Loucy (cell line): ENCODE measurements around the gene MYPN.
A peak's percentile ranks its signal among the peaks of the same experiment; 100 is the strongest.

Source experiments
- H2AFZ ChIP-seq: fragments of 200-600 bp; sonication (generic); 2 replicates; pipeline ENCODE4 v1.6.0; 2016; ENCODE audit warnings: antibody characterized with exemption, mild to moderate bottlenecking, low read length, moderate library complexity
- H3F3A ChIP-seq: fragments of 200-600 bp; 2 replicates; pipeline ENCODE4 v1.6.0; 2016; ENCODE audit warnings: antibody characterized with exemption, low read depth, mild to moderate bottlenecking
- H3K27me3 ChIP-seq: fragments of 200-600 bp; sonication (generic); 2 replicates; pipeline ENCODE4 v1.6.1; 2014; ENCODE audit warnings: low read length, mild to moderate bottlenecking; ENCODE audit not compliant: insufficient read depth, poor library complexity, severe bottlenecking
- H3K36me3 ChIP-seq: fragments of 200-600 bp; sonication (generic); 2 replicates; pipeline ENCODE4 v1.6.1; 2016; ENCODE audit warnings: low read length; ENCODE audit not compliant: insufficient read depth
- H3K4me1 ChIP-seq: fragments of 200-600 bp; sonication (generic); 2 replicates; pipeline ENCODE4 v1.5.1; 2014; ENCODE audit warnings: low read length, mild to moderate bottlenecking; ENCODE audit not compliant: insufficient read depth, poor library complexity, severe bottlenecking
- H3K4me2 ChIP-seq: fragments of 200-600 bp; sonication (generic); 2 replicates; pipeline ENCODE4 v1.6.0; 2014; ENCODE audit warnings: antibody characterized with exemption, low read length, low read depth, mild to moderate bottlenecking; ENCODE audit not compliant: poor library complexity, severe bottlenecking
- H3K4me3 ChIP-seq: fragments of 200-600 bp; sonication (generic); 2 replicates; pipeline ENCODE4 v1.5.1; 2014; ENCODE audit warnings: low read length, mild to moderate bottlenecking, mixed read lengths; ENCODE audit not compliant: poor library complexity, severe bottlenecking
- H3K79me2 ChIP-seq: fragments of 200-600 bp; sonication (generic); 2 replicates; pipeline ENCODE4 v1.6.1; 2014; ENCODE audit warnings: low read length; ENCODE audit not compliant: insufficient read depth
- H3K9ac ChIP-seq: fragments of 200-600 bp; sonication (generic); 2 replicates; pipeline ENCODE4 v1.6.0; 2014; ENCODE audit warnings: mild to moderate bottlenecking, low read depth, low read length, moderate library complexity; ENCODE audit not compliant: poor library complexity, severe bottlenecking
- H3K9me2 ChIP-seq: fragments of 200-600 bp; sonication (generic); replicated peaks from 2 replicates; pipeline ENCODE4 v1.6.1; 2016; ENCODE audit warnings: low read depth, low read length, mixed read lengths
- H3K9me3 ChIP-seq: fragments of 200-600 bp; sonication (generic); 2 replicates; pipeline ENCODE4 v1.6.1; 2014; ENCODE audit warnings: mild to moderate bottlenecking, antibody characterized with exemption, low read length, low read depth; ENCODE audit not compliant: insufficient read depth
- H4K20me1 ChIP-seq: fragments of 200-600 bp; sonication (generic); 2 replicates; pipeline ENCODE4 v1.6.0; 2014; ENCODE audit warnings: antibody characterized with exemption, low read length, mild to moderate bottlenecking; ENCODE audit not compliant: insufficient read depth, poor library complexity, severe bottlenecking
- CTCF ChIP-seq: fragments of 200-600 bp; sonication (generic); conservative IDR thresholded peaks from 2 replicates; pipeline ENCODE4 v1.5.1; 2014; ENCODE audit warnings: mild to moderate bottlenecking, antibody characterized with exemption, low read length
- EZH2phosphoT487 ChIP-seq: fragments of 200-600 bp; IDR thresholded peaks from 2 replicates; pipeline ENCODE4 v1.6.1; 2018; ENCODE audit warnings: antibody characterized with exemption, mild to moderate bottlenecking, moderate library complexity, borderline replicate concordance

Gene MYPN

GRCh38 chr10:68202960-68203353, 93.7 kb downstream of the MYPN start:
- no peaks in the 10 kb centered on the region for H3K79me2 ChIP-seq
- H4K20me1 ChIP-seq, result no peaks in the 10 kb centered on the region
- no peaks in the 10 kb centered on the region for H3K36me3 ChIP-seq
- H3K9me2 ChIP-seq, result no peaks in the 10 kb centered on the region
- TF ChIP-seq CTCF (no peak), EZH2phosphoT487 (no peak)
- H3K4me2 ChIP-seq, result peak overlapping the region; percentile 44
- no peaks in the 10 kb centered on the region for H3K27me3 ChIP-seq
- H3F3A ChIP-seq, result no peaks in the 10 kb centered on the region
- H3K4me1 ChIP-seq, result no peaks in the 10 kb centered on the region
- no peaks in the 10 kb centered on the region for H3K9me3 ChIP-seq
- 0 out of 2 replicates have a peak overlapping the region, but pooled peaks have one; percentile 20 for H2AFZ ChIP-seq
- H3K9ac ChIP-seq, result no peak overlapping the region
- no peak overlapping the region for H3K4me3 ChIP-seq

GRCh38 chr10:68208424-68209042, 99.2 kb downstream of the MYPN start:
- H4K20me1 ChIP-seq, result no peaks in the 10 kb centered on the region
- no peaks in the 10 kb centered on the region for H3K79me2 ChIP-seq
- no peaks in the 10 kb centered on the region for H3F3A ChIP-seq
- H3K27me3 ChIP-seq, result no peaks in the 10 kb centered on the region
- TF ChIP-seq EZH2phosphoT487 (no peak), CTCF (peak; percentile 67)
- H3K4me1 ChIP-seq, result no peaks in the 10 kb centered on the region
- H3K9ac ChIP-seq, result no peak overlapping the region
- H2AFZ ChIP-seq, result peak overlapping the region; percentile 32
- no peak overlapping the region for H3K4me3 ChIP-seq
- no peaks in the 10 kb centered on the region for H3K9me3 ChIP-seq
- no peaks in the 10 kb centered on the region for H3K36me3 ChIP-seq
- no peaks in the 10 kb centered on the region for H3K9me2 ChIP-seq
- no peak overlapping the region for H3K4me2 ChIP-seq

GRCh38 chr10:68211669-68212068, 102.4 kb downstream of the MYPN start:
- Histone ChIP-seq H3K36me3 (no peaks in the 10 kb centered on the region), H3K27me3 (no peaks in the 10 kb centered on the region), H3K4me2 (no peak overlapping the region), H3K79me2 (no peaks in the 10 kb centered on the region), H3K9me3 (no peaks in the 10 kb centered on the region), H3K9ac (no peak overlapping the region), H3K4me1 (no peaks in the 10 kb centered on the region), H3K4me3 (no peak overlapping the region), H3K9me2 (no peaks in the 10 kb centered on the region), H3F3A (no peaks in the 10 kb centered on the region), H4K20me1 (no peaks in the 10 kb centered on the region), H2AFZ (no peak overlapping the region)
- TF ChIP-seq EZH2phosphoT487, result no peak
- TF ChIP-seq CTCF, result no peak
